ENCODE results near the gene SUSD5. TPM values are rescaled to one million over a fixed set of nuclear protein-coding genes. Genes with fewer than 3 reads are reported as not detected.
"Not testable (repeated sequence)": the region's sequence is repeated elsewhere in the genome, so short reads cannot be mapped to it uniquely, and the experiment has no call there.

Gene SUSD5
- total RNA-seq, 1 experiment from 2014 or later, result 2.0 TPM

- DNase-seq (ENCODE audit: extremely low read depth, low read depth), result no peak
These were observed 64.8 kb downstream of the SUSD5 start for GRCh38 chr3:33153782-33154181.

- DNase-seq (ENCODE audit: extremely low read depth, low read depth), result no peak
These were observed 65.9 kb downstream of the SUSD5 start for GRCh38 chr3:33152363-33153360.

GRCh38 chr3:33149342-33149741 lies 69.3 kb downstream of the SUSD5 start:
- DNase-seq (ENCODE audit: extremely low read depth, low read depth), result no peak

- peak; percentile 5 for DNase-seq (ENCODE audit: extremely low read depth, low read depth)
These were observed 71.7 kb downstream of the SUSD5 start for GRCh38 chr3:33146791-33147445.

- DNase-seq (ENCODE audit: extremely low read depth, low read depth), result no peak
These were observed 72.6 kb downstream of the SUSD5 start for GRCh38 chr3:33145901-33146580.

GRCh38 chr3:33145221-33145900 lies 73.2 kb downstream of the SUSD5 start:
- no peak for DNase-seq (ENCODE audit: extremely low read depth, low read depth)

- DNase-seq (ENCODE audit: extremely low read depth, low read depth), result no peak
These were observed 74.2 kb downstream of the SUSD5 start for GRCh38 chr3:33144433-33144832.

- DNase-seq (ENCODE audit: extremely low read depth, low read depth), result no peak
These were observed 77.6 kb downstream of the SUSD5 start for GRCh38 chr3:33141006-33141405.

GRCh38 chr3:33139996-33140395 lies 78.6 kb downstream of the SUSD5 start:
- DNase-seq (ENCODE audit: extremely low read depth, low read depth), result no peak

GRCh38 chr3:33139006-33139623 lies 79.5 kb downstream of the SUSD5 start:
- not testable (repeated sequence) for DNase-seq (ENCODE audit: extremely low read depth, low read depth)

- no peak for DNase-seq (ENCODE audit: extremely low read depth, low read depth)
These were observed 80.9 kb downstream of the SUSD5 start for GRCh38 chr3:33137691-33138090.

- DNase-seq (ENCODE audit: extremely low read depth, low read depth), result no peak
These were observed 84.5 kb downstream of the SUSD5 start for GRCh38 chr3:33134026-33134625.

GRCh38 chr3:33132019-33132360 lies 86.6 kb downstream of the SUSD5 start:
- no peak for DNase-seq (ENCODE audit: extremely low read depth, low read depth)

- DNase-seq (ENCODE audit: extremely low read depth, low read depth), result peak; percentile 47
These were observed 87.1 kb downstream of the SUSD5 start for GRCh38 chr3:33131331-33132018.

GRCh38 chr3:33130144-33130543 lies 88.5 kb downstream of the SUSD5 start:
- DNase-seq (ENCODE audit: extremely low read depth, low read depth), result no peak

- DNase-seq (ENCODE audit: extremely low read depth, low read depth), result no peak
These were observed 89.9 kb downstream of the SUSD5 start for GRCh38 chr3:33128706-33129105.

- DNase-seq (ENCODE audit: extremely low read depth, low read depth), result no peak
These were observed 92.8 kb downstream of the SUSD5 start for GRCh38 chr3:33125840-33126239.

GRCh38 chr3:33124638-33125037 lies 94.0 kb downstream of the SUSD5 start:
- DNase-seq (ENCODE audit: extremely low read depth, low read depth), result no peak

- no peak for DNase-seq (ENCODE audit: extremely low read depth, low read depth)
These were observed 95.6 kb downstream of the SUSD5 start for GRCh38 chr3:33122991-33123390.
